K562 (cell line): Measurements from ENCODE around the gene PNMA8B. TPM values are rescaled to one million over a fixed set of nuclear protein-coding genes. Genes with fewer than 3 reads are reported as not detected.

Experiments
- CBX2 ChIP-seq: fragments of 200-600 bp; sonication (generic); IDR thresholded peaks from one replicate; pipeline ENCODE4 v1.6.1; 2012; ENCODE audit warnings: mild to moderate bottlenecking, low read length, inconsistent platforms; ENCODE audit not compliant: insufficient read depth, poor library complexity, severe bottlenecking
- CREM ChIP-seq: IDR thresholded peaks from 2 replicates; pipeline ENCODE4 v1.6.1; 2014; ENCODE audit warnings: antibody characterized with exemption, low read depth
- DMBX1 ChIP-seq: fragments of 250-450 bp; sonication (Bioruptor Pico); IDR thresholded peaks from 2 replicates; pipeline ENCODE4 v1.8.0; 2022; ENCODE audit warnings: inconsistent platforms, mild to moderate bottlenecking, moderate library complexity, borderline replicate concordance
- HNRNPLL ChIP-seq: fragments of 200-400 bp; formaldehyde crosslinking; IDR thresholded peaks from 2 replicates; pipeline ENCODE4 v1.6.1; 2017; ENCODE audit warnings: low read length, low read depth, mild to moderate bottlenecking; ENCODE audit not compliant: poor library complexity, severe bottlenecking
- KLF16 ChIP-seq: IDR thresholded peaks from 2 replicates; pipeline ENCODE4 v1.6.1; 2016; ENCODE audit warnings: antibody characterized with exemption
- LARP7 ChIP-seq: fragments of 450-650 bp; IDR thresholded peaks from 2 replicates; pipeline ENCODE4 v1.6.1; 2016
- MAZ ChIP-seq, 2 experiments: fragments of 450-650 bp in 1 of 2; sonication (generic) in 1 of 2; formaldehyde crosslinking; IDR thresholded peaks in 1 of 2; conservative IDR thresholded peaks in 1 of 2; 2 replicates each; pipeline versions ENCODE4 v1.4.0 to v1.5.0; 2020; ENCODE audit warnings: mild to moderate bottlenecking in 1 of 2, missing genetic modification reagents in 1 of 2
- NFE2L1 ChIP-seq: fragments of 450-650 bp; IDR thresholded peaks from 2 replicates; pipeline ENCODE4 v1.6.1; 2016; ENCODE audit warnings: missing genetic modification characterization, low read depth, mild to moderate bottlenecking, missing compliant biosample characterization, moderate library complexity, borderline replicate concordance
- POLR3G ChIP-seq: IDR thresholded peaks from 2 replicates; pipeline ENCODE4 v1.6.1; 2011; ENCODE audit not compliant: insufficient read length, insufficient replicate concordance; ENCODE audit errors: extremely low read depth
- PPARD ChIP-seq: fragments of 250-450 bp; sonication (Bioruptor Pico); IDR thresholded peaks from 2 replicates; pipeline ENCODE4 v1.8.0; 2022; ENCODE audit warnings: inconsistent platforms, mild to moderate bottlenecking, moderate library complexity
- PRMT5 ChIP-seq: sonication (generic); formaldehyde crosslinking; IDR thresholded peaks from 2 replicates; pipeline ENCODE4 v1.5.0; 2020; ENCODE audit warnings: missing genetic modification reagents
- PYGO2 ChIP-seq: fragments of 450-650 bp; IDR thresholded peaks from 2 replicates; pipeline ENCODE4 v1.6.1; 2016; ENCODE audit warnings: mild to moderate bottlenecking, missing genetic modification characterization, moderate library complexity, missing compliant biosample characterization
- SETDB1 ChIP-seq: IDR thresholded peaks from one replicate; pipeline ENCODE4 v1.6.1; 2012; ENCODE audit warnings: low read length, control low read depth, inconsistent platforms
- STAG1 ChIP-seq: sonication (generic); formaldehyde crosslinking; IDR thresholded peaks from 2 replicates; pipeline ENCODE4 v1.5.0; 2020; ENCODE audit warnings: missing genetic modification reagents, borderline replicate concordance
- TBL1XR1 ChIP-seq, 2 experiments: IDR thresholded peaks; 2 replicates each; pipeline ENCODE4 v1.6.1; 2012; ENCODE audit warnings: improper control_type of control experiment in 2 of 2, low read length in 2 of 2, mild to moderate bottlenecking in 1 of 2
- WHSC1 ChIP-seq: IDR thresholded peaks from one replicate; pipeline ENCODE4 v1.6.1; 2012; ENCODE audit warnings: low read length, control low read depth, inconsistent platforms
- ZFP1 ChIP-seq: fragments of 450-650 bp; formaldehyde crosslinking; IDR thresholded peaks from 2 replicates; pipeline ENCODE4 v1.4.0; 2020; ENCODE audit warnings: mild to moderate bottlenecking, mixed read lengths
- ZNF507 ChIP-seq: conservative IDR thresholded peaks from 2 replicates; pipeline ENCODE4 v1.6.1; 2017; ENCODE audit warnings: missing genetic modification characterization, missing compliant biosample characterization
- ZNF780A ChIP-seq: fragments of 250-450 bp; sonication (Bioruptor Pico); IDR thresholded peaks from 2 replicates; pipeline ENCODE4 v1.5.0; 2021; ENCODE audit warnings: mild to moderate bottlenecking
- polyA plus RNA-seq, 8 experiments: library from polyadenylated mRNA; depleted of rRNA in 4 of 8; stranded (reverse) in 5 of 8; unstranded in 3 of 8; fragments of >200 nt; fragmentation: Nextera tagmentation in 2 of 8; fragmentation: Illumina TruSeq in 1 of 8; extraction: Ambion mirVana in 2 of 8; extraction: Trizol in 1 of 8; gene quantifications; 2 replicates each; pipeline versions ENCODE4 v1.2.1 to v1.2.3, GENCODE V29; 2011 to 2014; ENCODE audit warnings: inconsistent platforms in 1 of 8, missing spikeins in 1 of 8
- total RNA-seq, 7 experiments: library from RNA; depleted of rRNA in 6 of 7; stranded (reverse); fragments of >200 nt in 6 of 7; fragmentation: Illumina TruSeq in 2 of 7; extraction: Trizol in 2 of 7; gene quantifications; 2 replicates each; pipeline versions ENCODE4 v1.2.1 to v1.2.3, GENCODE V29; 2011 to 2021; ENCODE audit warnings: low replicate concordance in 1 of 7
- TF ChIP-seq, protein P1 (sequence below), 3 experiments: fragments of 200-800 bp in 1 of 3; sonication (Bioruptor generic) in 1 of 3; sonication (generic) in 1 of 3; formaldehyde crosslinking in 1 of 3; IDR thresholded peaks; 2 replicates each; pipeline versions ENCODE4 v1.6.1 to v1.8.0; 2016 to 2022; ENCODE audit warnings: mild to moderate bottlenecking in 2 of 3, missing compliant biosample characterization in 2 of 3, missing genetic modification characterization in 2 of 3, missing genetic modification reagents in 1 of 3
- TF ChIP-seq, protein P2 (sequence below): fragments of 450-650 bp; formaldehyde crosslinking; IDR thresholded peaks from 2 replicates; pipeline ENCODE4 v1.4.0; 2022; ENCODE audit warnings: missing genetic modification characterization
- TF ChIP-seq, protein P3 (sequence below): fragments of 450-650 bp; IDR thresholded peaks from 2 replicates; pipeline ENCODE4 v1.6.1; 2017; ENCODE audit warnings: antibody characterized with exemption
- TF ChIP-seq, protein P4 (sequence below): fragments of 250-450 bp; sonication (Bioruptor Pico); IDR thresholded peaks from 2 replicates; pipeline ENCODE4 v1.5.0; 2021

The PNMA8B gene
- total and polyA plus RNA-seq, 9 of the 15 experiments (the other 6 are each of a cell fraction or from before 2014, with no cell fraction given), result not detected

DNA sequence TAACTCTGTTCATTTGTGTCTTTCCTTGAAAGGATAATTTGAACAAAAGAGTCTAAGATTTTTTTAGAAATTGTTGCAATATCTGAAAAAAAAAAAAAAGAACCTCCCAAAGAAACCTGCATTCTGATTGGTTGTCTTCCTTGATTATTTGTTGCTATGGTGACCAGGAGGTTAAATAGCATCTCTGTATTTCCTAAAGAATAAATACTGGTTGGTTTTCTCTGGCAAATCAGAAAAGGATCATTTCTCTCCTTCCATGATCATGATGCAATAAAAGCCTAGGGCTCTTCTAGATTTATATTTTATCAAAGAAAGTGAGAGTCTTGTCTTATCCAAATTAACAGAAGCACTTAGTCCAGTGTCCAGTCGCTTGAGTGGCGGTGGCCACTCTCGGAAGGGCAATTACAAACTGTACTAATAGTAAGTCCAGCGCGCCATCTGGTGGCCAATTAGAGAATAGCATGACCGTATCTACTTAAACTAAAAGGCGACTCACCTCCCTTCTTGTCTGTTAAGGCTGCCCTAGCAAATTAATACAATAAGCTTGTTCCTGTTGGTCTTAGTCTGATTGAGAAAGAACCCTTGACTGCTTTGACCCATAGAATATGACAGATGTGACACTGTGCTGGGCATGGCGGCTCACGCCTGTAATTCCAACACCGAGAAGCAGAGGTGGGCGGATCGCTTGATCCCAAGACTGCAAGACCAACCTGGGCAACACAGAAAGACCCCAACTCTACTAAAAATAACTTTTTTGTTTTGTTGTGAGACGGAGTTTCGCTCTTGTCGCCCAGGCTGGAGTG, 47.0 kb upstream of the PNMA8B start (continued):
- TF ChIP-seq CREM (no peak), WHSC1 (no peak), POLR3G (no peak), PPARD (CRISPR knock-in tag) (no peak), PYGO2 (tag) (no peak), MAZ (CRISPR knock-in tag; conservative IDR thresholded peaks at IDR 0.05 in 1 of 2, IDR thresholded peaks at IDR 0.05 in 1 of 2) (no peak), TBL1XR1 (IDR thresholded peaks at IDR 0.05; ENCODE audit: low read length in 2 of 2) (no peak), SETDB1 (no peak), LARP7 (no peak), ZNF780A (CRISPR knock-in tag) (no peak), NFE2L1 (tag) (no peak), ZFP1 (no peak), CBX2 (no peak), DMBX1 (CRISPR knock-in tag) (no peak), STAG1 (CRISPR knock-in tag) (no peak), HNRNPLL (no peak), KLF16 (0 out of 2 replicates have a peak, but pooled peaks have one; percentile 28), PRMT5 (CRISPR knock-in tag) (no peak), ZNF507 (tag) (no peak)
- TF ChIP-seq, protein P1, sequence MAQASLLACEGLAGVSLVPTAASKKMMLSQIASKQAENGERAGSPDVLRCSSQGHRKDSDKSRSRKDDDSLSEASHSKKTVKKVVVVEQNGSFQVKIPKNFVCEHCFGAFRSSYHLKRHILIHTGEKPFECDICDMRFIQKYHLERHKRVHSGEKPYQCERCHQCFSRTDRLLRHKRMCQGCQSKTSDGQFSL (CRISPR knock-in tag; IDR thresholded peaks at IDR 0.05), result no peak
- TF ChIP-seq, protein P1 (tag; IDR thresholded peaks at IDR 0.05), result no peak
- TF ChIP-seq, protein P2, sequence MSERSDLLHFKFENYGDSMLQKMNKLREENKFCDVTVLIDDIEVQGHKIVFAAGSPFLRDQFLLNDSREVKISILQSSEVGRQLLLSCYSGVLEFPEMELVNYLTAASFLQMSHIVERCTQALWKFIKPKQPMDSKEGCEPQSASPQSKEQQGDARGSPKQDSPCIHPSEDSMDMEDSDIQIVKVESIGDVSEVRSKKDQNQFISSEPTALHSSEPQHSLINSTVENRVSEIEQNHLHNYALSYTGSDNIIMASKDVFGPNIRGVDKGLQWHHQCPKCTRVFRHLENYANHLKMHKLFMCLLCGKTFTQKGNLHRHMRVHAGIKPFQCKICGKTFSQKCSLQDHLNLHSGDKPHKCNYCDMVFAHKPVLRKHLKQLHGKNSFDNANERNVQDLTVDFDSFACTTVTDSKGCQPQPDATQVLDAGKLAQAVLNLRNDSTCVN, result no peak
- TF ChIP-seq, protein P3, sequence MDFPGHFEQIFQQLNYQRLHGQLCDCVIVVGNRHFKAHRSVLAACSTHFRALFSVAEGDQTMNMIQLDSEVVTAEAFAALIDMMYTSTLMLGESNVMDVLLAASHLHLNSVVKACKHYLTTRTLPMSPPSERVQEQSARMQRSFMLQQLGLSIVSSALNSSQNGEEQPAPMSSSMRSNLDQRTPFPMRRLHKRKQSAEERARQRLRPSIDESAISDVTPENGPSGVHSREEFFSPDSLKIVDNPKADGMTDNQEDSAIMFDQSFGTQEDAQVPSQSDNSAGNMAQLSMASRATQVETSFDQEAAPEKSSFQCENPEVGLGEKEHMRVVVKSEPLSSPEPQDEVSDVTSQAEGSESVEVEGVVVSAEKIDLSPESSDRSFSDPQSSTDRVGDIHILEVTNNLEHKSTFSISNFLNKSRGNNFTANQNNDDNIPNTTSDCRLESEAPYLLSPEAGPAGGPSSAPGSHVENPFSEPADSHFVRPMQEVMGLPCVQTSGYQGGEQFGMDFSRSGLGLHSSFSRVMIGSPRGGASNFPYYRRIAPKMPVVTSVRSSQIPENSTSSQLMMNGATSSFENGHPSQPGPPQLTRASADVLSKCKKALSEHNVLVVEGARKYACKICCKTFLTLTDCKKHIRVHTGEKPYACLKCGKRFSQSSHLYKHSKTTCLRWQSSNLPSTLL, result no peak
- TF ChIP-seq, protein P4, sequence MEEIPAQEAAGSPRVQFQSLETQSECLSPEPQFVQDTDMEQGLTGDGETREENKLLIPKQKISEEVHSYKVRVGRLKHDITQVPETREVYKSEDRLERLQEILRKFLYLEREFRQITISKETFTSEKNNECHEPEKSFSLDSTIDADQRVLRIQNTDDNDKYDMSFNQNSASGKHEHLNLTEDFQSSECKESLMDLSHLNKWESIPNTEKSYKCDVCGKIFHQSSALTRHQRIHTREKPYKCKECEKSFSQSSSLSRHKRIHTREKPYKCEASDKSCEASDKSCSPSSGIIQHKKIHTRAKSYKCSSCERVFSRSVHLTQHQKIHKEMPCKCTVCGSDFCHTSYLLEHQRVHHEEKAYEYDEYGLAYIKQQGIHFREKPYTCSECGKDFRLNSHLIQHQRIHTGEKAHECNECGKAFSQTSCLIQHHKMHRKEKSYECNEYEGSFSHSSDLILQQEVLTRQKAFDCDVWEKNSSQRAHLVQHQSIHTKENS (CRISPR knock-in tag), result no peak
